IMR-90 (cell line): ENCODE results near the gene CPSF4. TPM values are rescaled to one million over a fixed set of nuclear protein-coding genes. Genes with fewer than 3 reads are reported as not detected.

Experiments used
- ATAC-seq: fragments of 200-7000 bp; cut with Tn5 transposase; 2 replicates; pipeline ENCODE4 v1.9.1; 2020; ENCODE audit warnings: low read depth, mild to moderate bottlenecking, moderate library complexity
- BruUV-seq: library from RNA; stranded (reverse); fragments of 400-500 nt; replicated peaks from 2 replicates; lab custom pipeline; 2021; lab: Mats Ljungman, UMichigan
- CTCF ChIA-PET: fragments of 300-600 bp; formaldehyde crosslinking; extraction: SDS; loops from one replicate; lab custom pipeline; 2021; ENCODE audit warnings: antibody characterized with exemption; lab: Yijun Ruan, JAX
- POLR2A ChIA-PET: fragments of 300-600 bp; sonication (Branson Sonifier 250); formaldehyde crosslinking; loops from one replicate; lab custom pipeline; 2022; ENCODE audit warnings: antibody characterized with exemption; ENCODE audit not compliant: unreplicated experiment; lab: Charles Lee
- DNase-seq: peaks from one replicate; pipeline ENCODE4 v3.0.0; 2013
- H2AFZ ChIP-seq: replicated peaks from 2 replicates; pipeline ENCODE3; 2013; ENCODE audit warnings: low read length, mild to moderate bottlenecking; ENCODE audit not compliant: poor library complexity
- H2AK5ac ChIP-seq: 2 replicates; pipeline ENCODE4 v1.6.1; 2013; ENCODE audit warnings: low read depth, low read length, inconsistent platforms
- H2AK9ac ChIP-seq: replicated peaks from 2 replicates; pipeline ENCODE3; 2013; ENCODE audit warnings: mild to moderate bottlenecking, low read depth, low read length, moderate library complexity; ENCODE audit not compliant: poor library complexity
- H2BK120ac ChIP-seq: 2 replicates; pipeline ENCODE4 v1.6.1; 2013; ENCODE audit warnings: low read depth, low read length, inconsistent platforms
- H2BK15ac ChIP-seq: 3 replicates; pipeline ENCODE4 v1.6.1; 2013; ENCODE audit warnings: low read depth, low read length, inconsistent platforms
- H2BK20ac ChIP-seq: 2 replicates; pipeline ENCODE4 v1.6.1; 2013; ENCODE audit warnings: low read depth, mild to moderate bottlenecking, inconsistent platforms, low read length, moderate library complexity
- H2BK5ac ChIP-seq: 2 replicates; pipeline ENCODE4 v1.6.1; 2013; ENCODE audit warnings: mild to moderate bottlenecking, low read depth, low read length, inconsistent platforms; ENCODE audit not compliant: poor library complexity, severe bottlenecking
- H3K14ac ChIP-seq: replicated peaks from 2 replicates; pipeline ENCODE4 v1.6.1; 2013; ENCODE audit warnings: low read depth, low read length, inconsistent platforms
- H3K18ac ChIP-seq: 2 replicates; pipeline ENCODE4 v1.6.1; 2013; ENCODE audit warnings: low read depth, low read length, control low read depth
- H3K23ac ChIP-seq: 2 replicates; pipeline ENCODE4 v1.6.1; 2013; ENCODE audit warnings: low read depth, low read length, inconsistent platforms
- H3K27ac ChIP-seq: 2 replicates; pipeline ENCODE4 v1.5.1; 2013; ENCODE audit warnings: mild to moderate bottlenecking, control low read depth, low read length; ENCODE audit not compliant: insufficient read depth
- H3K27me3 ChIP-seq: 2 replicates; pipeline ENCODE4 v1.6.1; 2013; ENCODE audit warnings: low read length; ENCODE audit not compliant: control insufficient read depth, insufficient read depth
- H3K36me3 ChIP-seq: 2 replicates; pipeline ENCODE4 v1.6.1; 2013; ENCODE audit warnings: low read length, mixed read lengths; ENCODE audit not compliant: control insufficient read depth, insufficient read depth
- H3K4ac ChIP-seq: 2 replicates; pipeline ENCODE4 v1.6.1; 2013; ENCODE audit warnings: low read depth, low read length, inconsistent platforms
- H3K4me1 ChIP-seq: 2 replicates; pipeline ENCODE4 v1.6.1; 2013; ENCODE audit warnings: low read length, mixed read lengths; ENCODE audit not compliant: control insufficient read depth, insufficient read depth
- H3K4me2 ChIP-seq: 2 replicates; pipeline ENCODE4 v1.6.1; 2013; ENCODE audit warnings: low read depth, mild to moderate bottlenecking, control low read depth, low read length, moderate library complexity
- H3K4me3 ChIP-seq: 2 replicates; pipeline ENCODE4 v1.5.1; 2013; ENCODE audit warnings: low read depth, mild to moderate bottlenecking, control low read depth, low read length, moderate library complexity; ENCODE audit not compliant: insufficient read depth
- H3K56ac ChIP-seq: 2 replicates; pipeline ENCODE4 v1.6.1; 2013; ENCODE audit warnings: low read length, inconsistent platforms; ENCODE audit not compliant: insufficient read depth; ENCODE audit errors: extremely low read depth
- H3K79me1 ChIP-seq, 2 experiments: 2 replicates each; pipeline ENCODE4 v1.6.1; 2013; ENCODE audit warnings: low read length in 2 of 2, inconsistent platforms in 1 of 2, low read depth in 1 of 2
- H3K9ac ChIP-seq: 2 replicates; pipeline ENCODE4 v1.6.1; 2013; ENCODE audit warnings: low read depth, low read length, control low read depth
- H3K9me1 ChIP-seq: 2 replicates; pipeline ENCODE4 v1.6.1; 2013; ENCODE audit warnings: low read length, inconsistent platforms; ENCODE audit not compliant: insufficient read depth
- H3K9me3 ChIP-seq: 2 replicates; pipeline ENCODE4 v1.6.1; 2013; ENCODE audit warnings: low read length; ENCODE audit not compliant: control insufficient read depth, insufficient read depth
- H4K20me1 ChIP-seq: 2 replicates; pipeline ENCODE4 v1.6.1; 2013; ENCODE audit warnings: low read length, inconsistent platforms; ENCODE audit not compliant: insufficient read depth
- H4K5ac ChIP-seq: 2 replicates; pipeline ENCODE4 v1.6.1; 2013; ENCODE audit warnings: mild to moderate bottlenecking, low read depth, low read length, control low read depth
- H4K8ac ChIP-seq, 2 experiments: 2 replicates each; pipeline ENCODE4 v1.6.1; 2013; ENCODE audit warnings: low read depth in 2 of 2, low read length in 2 of 2, control low read depth in 1 of 2, inconsistent platforms in 1 of 2
- H4K91ac ChIP-seq: 2 replicates; pipeline ENCODE4 v1.6.1; 2013; ENCODE audit warnings: low read depth, low read length, inconsistent platforms; ENCODE audit not compliant: insufficient read depth
- CEBPB ChIP-seq: IDR thresholded peaks from 2 replicates; pipeline ENCODE4 v1.6.1; 2012; ENCODE audit warnings: low read depth, low read length, improper control_type of control experiment
- RFX5 ChIP-seq: IDR thresholded peaks from 2 replicates; pipeline ENCODE4 v1.8.0; 2012; ENCODE audit warnings: low read depth, mild to moderate bottlenecking, low read length, moderate library complexity
- WGBS, 2 experiments: methylation state at CpG; one replicate each; pipeline versions ENCODE4 v1.1.5 to v1.1.7; 2013; ENCODE audit warnings: missing lambda C conversion rate in 2 of 2; ENCODE audit not compliant: insufficient read length in 1 of 2; ENCODE audit errors: extremely low coverage in 2 of 2; 5-methylcytosine and 5-hydroxymethylcytosine counted together
- dilution Hi-C: fragments of 300-500 bp; cut with HindIII; formaldehyde crosslinking; loops from one replicate; pipeline ENCODE4 v1.14.3; 2018; ENCODE audit warnings: low sequenced_read_pairs; ENCODE audit not compliant: unreplicated experiment
- in situ Hi-C: fragments of 300-500 bp; cut with MboI; formaldehyde crosslinking; loops from 3 replicates; pipeline ENCODE4 v1.14.3; 2019; ENCODE audit warnings: low sequenced_read_pairs, inconsistent platforms, mixed read lengths
- intact Hi-C: fragments of 100-400 bp; cut with micrococcal nuclease; formaldehyde crosslinking; loops from 2 replicates; pipeline ENCODE4 v1.10.0; 2022
- polyA plus RNA-seq, 3 experiments: library from polyadenylated mRNA; depleted of rRNA; stranded (reverse); fragments of >200 nt; gene quantifications; 2 replicates each; pipeline ENCODE4 v1.2.3, GENCODE V29; 2012; ENCODE audit warnings: low replicate concordance in 1 of 3
- total RNA-seq: library from RNA; depleted of rRNA; stranded (reverse); fragments of >200 nt; gene quantifications from 2 replicates; pipeline ENCODE4 v1.2.3, GENCODE V29; 2012

CPSF4 gene
- total and polyA plus RNA-seq, 2 of the 4 experiments (the other 2 are of a cell fraction), result 23.8 to 44.9 TPM

DNA sequence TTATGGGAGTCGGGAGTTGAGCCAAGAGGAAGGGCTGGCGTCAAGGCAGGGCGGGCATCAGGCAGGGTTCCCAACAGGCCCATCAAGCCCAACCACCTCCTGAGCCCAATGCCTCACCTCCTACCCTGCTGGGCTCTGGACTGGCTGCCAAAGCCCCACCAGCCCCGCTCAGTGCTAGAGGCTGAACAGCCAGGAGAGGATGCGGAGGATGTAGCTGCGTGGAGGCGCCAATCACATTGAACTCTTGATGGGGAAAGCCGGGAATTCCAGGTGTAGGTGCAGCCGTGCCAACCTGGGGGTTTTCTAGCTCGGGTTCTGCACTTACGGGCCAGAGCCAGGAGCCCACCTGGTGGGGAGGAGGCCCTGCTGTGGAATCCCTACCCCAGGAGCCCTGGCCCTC, 14.4 kb downstream of the CPSF4 start:
- Histone ChIP-seq H3K4me3 (no peak overlapping the region), H3K23ac (no peak overlapping the region), H2BK120ac (no peak overlapping the region), H2AFZ (no peak overlapping the region), H3K9me1 (no peaks in the 10 kb centered on the region), H3K4me1 (no peaks in the 10 kb centered on the region), H4K20me1 (peaks cover 50% of the 10 kb centered on the region), H3K14ac (no peak overlapping the region), H3K4me2 (no peak overlapping the region), H4K8ac (no peak overlapping the region), H2BK5ac (no peak overlapping the region), H4K91ac (no peak overlapping the region), H3K36me3 (peaks cover 90% of the 10 kb centered on the region), H3K27me3 (no peaks in the 10 kb centered on the region), H4K5ac (no peak overlapping the region), H2BK20ac (no peak overlapping the region), H3K18ac (no peak overlapping the region), H2AK5ac (no peak overlapping the region), H3K9me3 (no peaks in the 10 kb centered on the region), H3K27ac (no peak overlapping the region), H3K4ac (no peak overlapping the region), H2AK9ac (no peak overlapping the region), H3K79me1 (peaks cover 16 to 70% of the 10 kb centered on the region in 2 experiments), H3K9ac (no peak overlapping the region), H2BK15ac (no peak overlapping the region), H3K56ac (no peak overlapping the region)
- BruUV-seq, result no TSS peak
- DNase-seq (no peak), ATAC-seq (no peak)
- dilution Hi-C loops, result no loop called here
- intact Hi-C loops, result no loop called here
- TF ChIP-seq CEBPB, result no peak
- no peak for TF ChIP-seq RFX5
- WGBS, 2 experiments, result 100% methylated on average over 4 of the region's 11 CpGs; no CpG with 5 or more reads in 1 of the 2 experiments
- CTCF ChIA-PET, result no interaction called here
- POLR2A ChIA-PET, result no interaction called here
- in situ Hi-C loops, result no loop called here
